Caco-2 (cell line): ENCODE measurements around the gene SH3TC1. TPM values are rescaled to one million over a fixed set of nuclear protein-coding genes. Genes with fewer than 3 reads are reported as not detected.

Source experiments
- BruUV-seq: library from RNA; stranded (reverse); fragments of 400-500 nt; replicated peaks from 2 replicates; lab custom pipeline; 2021; lab: Mats Ljungman, UMichigan
- CTCF ChIA-PET: fragments of 300-600 bp; sonication (Branson Sonifier 250); formaldehyde crosslinking; loops from one replicate; lab custom pipeline; 2022; ENCODE audit warnings: antibody characterized with exemption; lab: Charles Lee
- POLR2A ChIA-PET: fragments of 300-600 bp; sonication (Branson Sonifier 250); formaldehyde crosslinking; loops from one replicate; lab custom pipeline; 2022; ENCODE audit warnings: antibody characterized with exemption; lab: Charles Lee
- DNase-seq, 2 experiments: peaks; one replicate each; pipeline versions ENCODE4 v3.0.0 to v3.0.0-alpha.2; 2020 to 2022
- H3K27me3 ChIP-seq: replicated peaks from 2 replicates; pipeline ENCODE4 v1.6.0; 2011; ENCODE audit warnings: low read length; ENCODE audit not compliant: control insufficient read depth, insufficient read depth
- H3K36me3 ChIP-seq: 2 replicates; pipeline ENCODE4 v1.5.1; 2011; ENCODE audit warnings: low read length; ENCODE audit not compliant: control insufficient read depth, insufficient read depth
- H3K4me1 ChIP-seq: fragments of 250-450 bp; sonication (Bioruptor Pico); 2 replicates; pipeline ENCODE4 v1.5.1; 2020; ENCODE audit warnings: mild to moderate bottlenecking
- H3K4me3 ChIP-seq: 2 replicates; pipeline ENCODE4 v1.5.1; 2011; ENCODE audit warnings: low read depth, mild to moderate bottlenecking, control low read depth, low read length
- H3K9me3 ChIP-seq: fragments of 250-450 bp; sonication (Bioruptor Pico); 2 replicates; pipeline ENCODE4 v1.5.1; 2020; ENCODE audit warnings: mild to moderate bottlenecking, moderate library complexity
- H3K27ac Mint-ChIP-seq: one replicate; pipeline ENCODE4 v1.8.0; 2022; ENCODE audit warnings: mixed read lengths; ENCODE audit not compliant: unreplicated experiment
- H3K27me3 Mint-ChIP-seq: one replicate; pipeline ENCODE4 v1.8.0; 2022; ENCODE audit warnings: mixed read lengths; ENCODE audit not compliant: insufficient read depth, unreplicated experiment
- H3K36me3 Mint-ChIP-seq: one replicate; pipeline ENCODE4 v1.8.0; 2022; ENCODE audit warnings: mild to moderate bottlenecking, mixed read lengths; ENCODE audit not compliant: insufficient read depth, unreplicated experiment
- H3K4me1 Mint-ChIP-seq: one replicate; pipeline ENCODE4 v1.8.0; 2022; ENCODE audit warnings: low read depth, mixed read lengths; ENCODE audit not compliant: unreplicated experiment
- H3K4me3 Mint-ChIP-seq: one replicate; pipeline ENCODE4 v1.8.0; 2022; ENCODE audit warnings: mild to moderate bottlenecking, moderate library complexity, mixed read lengths; ENCODE audit not compliant: unreplicated experiment
- H3K9me3 Mint-ChIP-seq: one replicate; pipeline ENCODE4 v1.8.0; 2022; ENCODE audit warnings: mixed read lengths; ENCODE audit not compliant: unreplicated experiment
- intact Hi-C: fragments of 100-400 bp; cut with micrococcal nuclease; formaldehyde crosslinking; loops from one replicate; pipeline ENCODE4 v1.10.0; 2022; ENCODE audit not compliant: unreplicated experiment
- total RNA-seq: library from RNA; stranded (reverse); gene quantifications from 2 replicates; pipeline ENCODE4 v1.2.3, GENCODE V29; 2022
- TF ChIP-seq, protein P1 (sequence below), 2 experiments: fragments of 200-600 bp in 1 of 2; IDR thresholded peaks; 1 replicate in 1 of 2; 2 replicates in 1 of 2; pipeline versions ENCODE4 v1.5.1 to v1.8.0; 2011 to 2022; ENCODE audit warnings: antibody characterized with exemption in 1 of 2, control low read depth in 1 of 2, inconsistent platforms in 1 of 2, low read depth in 1 of 2, low read length in 1 of 2, mild to moderate bottlenecking in 1 of 2, moderate library complexity in 1 of 2; ENCODE audit not compliant: insufficient read depth in 1 of 2, severe bottlenecking in 1 of 2, unreplicated experiment in 1 of 2

SH3TC1 gene
- total RNA-seq, 1 experiment from 2014 or later, result 18.6 TPM

DNA sequence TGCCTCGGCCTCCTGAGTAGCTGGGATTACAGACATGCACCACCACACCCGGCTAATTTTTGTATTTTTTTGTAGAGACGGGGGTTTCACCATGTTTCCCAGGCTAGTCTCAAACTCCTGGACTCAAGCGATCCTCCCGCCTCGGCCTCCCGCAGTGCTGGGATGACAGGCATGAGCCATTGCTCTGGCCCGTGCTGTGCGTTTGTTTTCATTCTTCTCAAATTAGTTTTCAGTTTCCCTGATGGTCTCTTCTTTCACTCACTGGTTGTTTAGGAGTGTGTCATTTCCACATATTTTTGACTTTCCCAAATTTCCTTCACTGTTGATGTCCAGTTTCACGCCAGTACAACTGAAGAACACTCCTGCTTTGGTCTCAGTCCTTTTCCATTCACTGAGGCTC lies 31.8 kb downstream of the SH3TC1 start:
- CTCF ChIA-PET, result no interaction called here

DNA sequence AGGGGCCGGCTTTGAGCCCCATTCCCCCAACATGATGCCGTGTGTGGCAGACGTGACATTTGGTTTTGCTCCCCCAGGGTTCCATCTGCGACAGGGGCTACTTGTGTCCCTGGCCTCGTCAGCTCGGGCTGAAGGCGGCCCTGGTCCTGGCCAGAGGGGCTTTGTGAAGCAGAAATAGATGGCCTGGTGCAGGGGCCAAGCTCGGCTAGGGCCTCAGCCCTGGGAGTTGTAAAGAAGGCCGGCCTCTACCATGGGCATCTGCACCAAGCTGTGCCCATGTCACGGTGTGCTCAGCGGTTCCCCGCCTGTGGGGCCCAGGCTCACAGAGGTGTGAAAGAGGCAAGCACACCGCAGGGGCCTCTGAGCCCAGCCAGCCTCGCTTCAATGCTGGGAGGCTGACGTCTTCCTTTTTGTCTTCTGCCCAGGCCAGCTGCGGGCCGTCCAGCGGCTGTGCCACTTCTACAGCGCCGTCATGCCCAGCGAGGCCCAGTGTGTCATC lies 32.5 kb downstream of the SH3TC1 start:
- 0 out of 2 replicates have a peak, but pooled peaks cover 5% of the 10 kb centered on the region for H3K4me1 ChIP-seq
- H3K27me3 ChIP-seq, result no peaks in the 10 kb centered on the region
- H3K4me3 ChIP-seq, result no peak overlapping the region
- ChIA-PET POLR2A (no interaction called here), CTCF (no interaction called here)
- TF ChIP-seq, protein P1, sequence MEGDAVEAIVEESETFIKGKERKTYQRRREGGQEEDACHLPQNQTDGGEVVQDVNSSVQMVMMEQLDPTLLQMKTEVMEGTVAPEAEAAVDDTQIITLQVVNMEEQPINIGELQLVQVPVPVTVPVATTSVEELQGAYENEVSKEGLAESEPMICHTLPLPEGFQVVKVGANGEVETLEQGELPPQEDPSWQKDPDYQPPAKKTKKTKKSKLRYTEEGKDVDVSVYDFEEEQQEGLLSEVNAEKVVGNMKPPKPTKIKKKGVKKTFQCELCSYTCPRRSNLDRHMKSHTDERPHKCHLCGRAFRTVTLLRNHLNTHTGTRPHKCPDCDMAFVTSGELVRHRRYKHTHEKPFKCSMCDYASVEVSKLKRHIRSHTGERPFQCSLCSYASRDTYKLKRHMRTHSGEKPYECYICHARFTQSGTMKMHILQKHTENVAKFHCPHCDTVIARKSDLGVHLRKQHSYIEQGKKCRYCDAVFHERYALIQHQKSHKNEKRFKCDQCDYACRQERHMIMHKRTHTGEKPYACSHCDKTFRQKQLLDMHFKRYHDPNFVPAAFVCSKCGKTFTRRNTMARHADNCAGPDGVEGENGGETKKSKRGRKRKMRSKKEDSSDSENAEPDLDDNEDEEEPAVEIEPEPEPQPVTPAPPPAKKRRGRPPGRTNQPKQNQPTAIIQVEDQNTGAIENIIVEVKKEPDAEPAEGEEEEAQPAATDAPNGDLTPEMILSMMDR (IDR thresholded peaks at IDR 0.05; ENCODE audit: insufficient read depth in 1 of 2, low read depth in 1 of 2, low read length in 1 of 2, severe bottlenecking in 1 of 2, unreplicated experiment in 1 of 2), result no peak
- Mint-ChIP-seq H3K36me3 (no peaks in the 10 kb centered on the region), H3K4me1 (no peaks in the 10 kb centered on the region), H3K4me3 (no peak overlapping the region), H3K27me3 (no peaks in the 10 kb centered on the region), H3K27ac (no peak overlapping the region), H3K9me3 (no peaks in the 10 kb centered on the region)
- no peak for DNase-seq
- BruUV-seq, result no TSS peak
- no peaks in the 10 kb centered on the region for H3K9me3 ChIP-seq
- no peaks in the 10 kb centered on the region; the same call in none of the 2 replicates for H3K36me3 ChIP-seq
- intact Hi-C loops, result no loop called here

More for the DNA sequence above, 31.8 kb downstream of the SH3TC1 start:
- H3K27ac Mint-ChIP-seq, result no peak overlapping the region
- POLR2A ChIA-PET, result no interaction called here
- no peaks in the 10 kb centered on the region for H3K27me3 Mint-ChIP-seq
- Histone ChIP-seq H3K4me1 (0 out of 2 replicates have a peak, but pooled peaks cover 5% of the 10 kb centered on the region), H3K36me3 (no peaks in the 10 kb centered on the region; the same call in none of the 2 replicates), H3K4me3 (no peak overlapping the region), H3K9me3 (no peaks in the 10 kb centered on the region), H3K27me3 (no peaks in the 10 kb centered on the region)
- DNase-seq, result no peak
- no peaks in the 10 kb centered on the region for H3K9me3 Mint-ChIP-seq
- BruUV-seq, result no TSS peak
- intact Hi-C loops, result no loop called here
- TF ChIP-seq, protein P1 (IDR thresholded peaks at IDR 0.05; ENCODE audit: insufficient read depth in 1 of 2, low read depth in 1 of 2, low read length in 1 of 2, severe bottlenecking in 1 of 2, unreplicated experiment in 1 of 2), result no peak
- no peaks in the 10 kb centered on the region for H3K4me1 Mint-ChIP-seq
- H3K4me3 Mint-ChIP-seq, result no peak overlapping the region
- no peaks in the 10 kb centered on the region for H3K36me3 Mint-ChIP-seq

DNA sequence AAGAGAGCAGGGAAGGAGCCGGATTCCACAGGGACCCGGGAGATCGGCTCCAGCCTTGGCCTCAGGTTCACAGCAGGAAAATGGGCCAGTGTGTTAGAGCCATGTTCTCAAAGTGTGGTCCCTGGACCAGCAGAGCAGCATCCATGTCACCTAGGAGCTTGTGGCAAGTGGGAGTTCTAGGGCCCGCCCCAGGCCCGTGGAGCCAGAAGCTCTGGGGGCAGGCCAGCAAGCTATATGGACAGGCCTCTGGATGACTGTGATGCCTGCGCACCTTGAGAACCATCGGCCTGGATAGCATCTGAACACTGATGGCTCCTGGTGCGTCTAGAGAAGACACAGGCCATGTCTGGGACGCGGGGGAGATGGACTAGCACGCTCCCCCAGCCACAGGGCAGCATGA lies 33.7 kb downstream of the SH3TC1 start:
- TF ChIP-seq, protein P1 (IDR thresholded peaks at IDR 0.05; ENCODE audit: insufficient read depth in 1 of 2, low read depth in 1 of 2, low read length in 1 of 2, severe bottlenecking in 1 of 2, unreplicated experiment in 1 of 2), result no peak
- Histone ChIP-seq H3K4me1 (peaks cover 7% of the 10 kb centered on the region), H3K36me3 (no peaks in the 10 kb centered on the region; the same call in none of the 2 replicates), H3K27me3 (no peaks in the 10 kb centered on the region), H3K4me3 (no peak overlapping the region), H3K9me3 (no peaks in the 10 kb centered on the region)
- H3K27me3 Mint-ChIP-seq, result no peaks in the 10 kb centered on the region
- intact Hi-C loops, result no loop called here
- no peaks in the 10 kb centered on the region for H3K9me3 Mint-ChIP-seq
- H3K4me3 Mint-ChIP-seq, result no peak overlapping the region
- ChIA-PET POLR2A (no interaction called here), CTCF (no interaction called here)
- no peak overlapping the region for H3K27ac Mint-ChIP-seq
- DNase-seq, result no peak
- no peaks in the 10 kb centered on the region for H3K36me3 Mint-ChIP-seq
- BruUV-seq, result no TSS peak
- H3K4me1 Mint-ChIP-seq, result no peaks in the 10 kb centered on the region
